Measurements from ENCODE around the gene KLHDC8B. TPM values are rescaled to one million over a fixed set of nuclear protein-coding genes. Genes with fewer than 3 reads are reported as not detected.

Gene KLHDC8B
- total and polyA plus RNA-seq, 2 of the 4 experiments (the other 2 are of a cell fraction), result 16.3 to 16.5 TPM

- H2BK120ac ChIP-seq (ENCODE audit: low read depth, low read length), result no peak overlapping the region
- H3K23ac ChIP-seq (ENCODE audit: low read depth, low read length), result no peak overlapping the region
- ATAC-seq (ENCODE audit: low read depth), result no peak
- no peak overlapping the region for H2AK5ac ChIP-seq (ENCODE audit: low read depth, low read length)
- H3K4me1 ChIP-seq (ENCODE audit: control insufficient read depth, insufficient read depth, low read length), result peaks cover 5% of the 10 kb centered on the region
- no peak overlapping the region for H4K5ac ChIP-seq (ENCODE audit: low read depth, low read length)
- BruUV-seq (replicated peaks), result no TSS peak
- WGBS, 2 experiments (ENCODE audit: extremely low coverage in 2 of 2, insufficient read length in 1 of 2), result 100% methylated on average over 1 of the region's 2 CpGs; no CpG with 5 or more reads in 1 of the 2 experiments
- H3K27ac ChIP-seq (ENCODE audit: insufficient read depth, low read length), result no peak overlapping the region
- no peak overlapping the region for H3K14ac ChIP-seq (replicated peaks; ENCODE audit: low read depth, low read length)
- POLR2A ChIA-PET (ENCODE audit: unreplicated experiment), result no interaction called here
- no peak overlapping the region for H3K18ac ChIP-seq (ENCODE audit: low read depth, low read length)
- no peak overlapping the region for H3K56ac ChIP-seq (ENCODE audit: extremely low read depth, insufficient read depth, low read length)
- H3K9me3 ChIP-seq (ENCODE audit: control insufficient read depth, insufficient read depth, low read length), result no peaks in the 10 kb centered on the region
- no peak overlapping the region for H3K4me2 ChIP-seq (ENCODE audit: low read depth, low read length)
- peaks cover 24% of the 10 kb centered on the region for H3K9me1 ChIP-seq (ENCODE audit: insufficient read depth, low read length)
- H2BK15ac ChIP-seq (ENCODE audit: low read depth, low read length), result no peak overlapping the region
- H3K27me3 ChIP-seq (ENCODE audit: control insufficient read depth, insufficient read depth, low read length), result no peaks in the 10 kb centered on the region
- no peak for DNase-seq
- intact Hi-C loops (cut with micrococcal nuclease), result no loop called here
- no peak overlapping the region for H3K4ac ChIP-seq (ENCODE audit: low read depth, low read length)
- no peak overlapping the region for H2BK5ac ChIP-seq (ENCODE audit: low read depth, low read length, poor library complexity, severe bottlenecking)
- H4K8ac ChIP-seq (ENCODE audit: low read depth in 2 of 2, low read length in 2 of 2), result no peak overlapping the region
- H4K91ac ChIP-seq (ENCODE audit: insufficient read depth, low read depth, low read length), result no peak overlapping the region
- H3K36me3 ChIP-seq (ENCODE audit: control insufficient read depth, insufficient read depth, low read length), result peaks cover 25% of the 10 kb centered on the region
- TF ChIP-seq FOS (IDR thresholded peaks at IDR 0.05; ENCODE audit: low read depth, low read length) (no peak), CHD1 (IDR thresholded peaks at IDR 0.05; ENCODE audit: low read depth, low read length) (no peak), USF2 (IDR thresholded peaks at IDR 0.05; ENCODE audit: low read depth, low read length) (no peak), RCOR1 (IDR thresholded peaks at IDR 0.05; ENCODE audit: insufficient replicate concordance, low read length) (no peak)
- peaks cover 37 to 56% of the 10 kb centered on the region in 2 experiments for H3K79me1 ChIP-seq (ENCODE audit: low read depth in 1 of 2, low read length in 2 of 2)
- H4K20me1 ChIP-seq (ENCODE audit: insufficient read depth, low read length), result peaks cover 8% of the 10 kb centered on the region; the same call in 1 of the 2 replicates
- no peak overlapping the region for H3K9ac ChIP-seq (ENCODE audit: low read depth, low read length)
- CTCF ChIA-PET, result no interaction called here
- no peak overlapping the region for H2BK20ac ChIP-seq (ENCODE audit: low read depth, low read length)
- in situ Hi-C loops (cut with MboI; ENCODE audit: low sequenced_read_pairs), result loop anchor here (25.0 kb wide), 1 partner anchor 276 kb away; the partner anchor contains the start of gene NICN1
- no peak overlapping the region for H3K4me3 ChIP-seq (ENCODE audit: insufficient read depth, low read depth, low read length)
- H2AK9ac ChIP-seq (replicated peaks; ENCODE audit: low read depth, low read length, poor library complexity), result no peak overlapping the region
- H2AFZ ChIP-seq (replicated peaks; ENCODE audit: low read length, poor library complexity), result no peak overlapping the region
- dilution Hi-C loops (cut with HindIII; ENCODE audit: low sequenced_read_pairs, unreplicated experiment), result no loop called here
Observed at GRCh38 chr3:49161197-49161596, 10.2 kb upstream of the KLHDC8B start.
